ENCODE data around the gene KSR1. TPM values are rescaled to one million over a fixed set of nuclear protein-coding genes. Genes with fewer than 3 reads are reported as not detected.
A peak's percentile ranks its signal among the peaks of the same experiment; 100 is the strongest.

Gene KSR1
- total and polyA plus RNA-seq, 9 of the 15 experiments (the other 6 are each of a cell fraction or from before 2014, with no cell fraction given), result 1.4 to 51.7 (median 18.4) TPM

- TF ChIP-seq, protein P1, sequence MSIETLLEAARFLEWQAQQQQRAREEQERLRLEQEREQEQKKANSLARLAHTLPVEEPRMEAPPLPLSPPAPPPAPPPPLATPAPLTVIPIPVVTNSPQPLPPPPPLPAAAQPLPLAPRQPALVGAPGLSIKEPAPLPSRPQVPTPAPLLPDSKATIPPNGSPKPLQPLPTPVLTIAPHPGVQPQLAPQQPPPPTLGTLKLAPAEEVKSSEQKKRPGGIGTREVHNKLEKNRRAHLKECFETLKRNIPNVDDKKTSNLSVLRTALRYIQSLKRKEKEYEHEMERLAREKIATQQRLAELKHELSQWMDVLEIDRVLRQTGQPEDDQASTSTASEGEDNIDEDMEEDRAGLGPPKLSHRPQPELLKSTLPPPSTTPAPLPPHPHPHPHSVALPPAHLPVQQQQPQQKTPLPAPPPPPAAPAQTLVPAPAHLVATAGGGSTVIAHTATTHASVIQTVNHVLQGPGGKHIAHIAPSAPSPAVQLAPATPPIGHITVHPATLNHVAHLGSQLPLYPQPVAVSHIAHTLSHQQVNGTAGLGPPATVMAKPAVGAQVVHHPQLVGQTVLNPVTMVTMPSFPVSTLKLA (conservative IDR thresholded peaks at IDR 0.05), result 0 out of 4 replicates have a peak, but pooled peaks of 1 of the 2 experiments have one; percentile 14
- no peak for TF ChIP-seq TRIM24 (IDR thresholded peaks at IDR 0.05)
- peak; percentile 66; the same call in 1 of the 2 replicates for TF ChIP-seq ZNF134 (CRISPR knock-in tag; conservative IDR thresholded peaks at IDR 0.05)
- TF ChIP-seq, protein P2, sequence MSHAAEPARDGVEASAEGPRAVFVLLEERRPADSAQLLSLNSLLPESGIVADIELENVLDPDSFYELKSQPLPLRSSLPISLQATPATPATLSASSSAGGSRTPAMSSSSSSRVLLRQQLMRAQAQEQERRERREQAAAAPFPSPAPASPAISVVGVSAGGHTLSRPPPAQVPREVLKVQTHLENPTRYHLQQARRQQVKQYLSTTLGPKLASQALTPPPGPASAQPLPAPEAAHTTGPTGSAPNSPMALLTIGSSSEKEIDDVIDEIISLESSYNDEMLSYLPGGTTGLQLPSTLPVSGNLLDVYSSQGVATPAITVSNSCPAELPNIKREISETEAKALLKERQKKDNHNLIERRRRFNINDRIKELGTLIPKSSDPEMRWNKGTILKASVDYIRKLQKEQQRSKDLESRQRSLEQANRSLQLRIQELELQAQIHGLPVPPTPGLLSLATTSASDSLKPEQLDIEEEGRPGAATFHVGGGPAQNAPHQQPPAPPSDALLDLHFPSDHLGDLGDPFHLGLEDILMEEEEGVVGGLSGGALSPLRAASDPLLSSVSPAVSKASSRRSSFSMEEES (CRISPR knock-in tag; IDR thresholded peaks at IDR 0.05), result peak; percentile 73
- TF ChIP-seq KAT2B (IDR thresholded peaks at IDR 0.05; ENCODE audit: low read depth, low read length), result no peak
- TF ChIP-seq CBX1 (IDR thresholded peaks at IDR 0.05; ENCODE audit: low read depth), result no peak
- TF ChIP-seq HNRNPL (IDR thresholded peaks at IDR 0.05; ENCODE audit: low read depth, low read length), result peak; percentile 38; the same call in 1 of the 2 replicates
- no peak for TF ChIP-seq MIER1 (IDR thresholded peaks at IDR 0.05; ENCODE audit: low read depth)
- no peak for TF ChIP-seq TEAD4 (IDR thresholded peaks at IDR 0.05; ENCODE audit: low read length)
- TF ChIP-seq TEAD4 (CRISPR knock-in tag; IDR thresholded peaks at IDR 0.05; ENCODE audit: borderline replicate concordance), result no peak
- TF ChIP-seq, protein P3, sequence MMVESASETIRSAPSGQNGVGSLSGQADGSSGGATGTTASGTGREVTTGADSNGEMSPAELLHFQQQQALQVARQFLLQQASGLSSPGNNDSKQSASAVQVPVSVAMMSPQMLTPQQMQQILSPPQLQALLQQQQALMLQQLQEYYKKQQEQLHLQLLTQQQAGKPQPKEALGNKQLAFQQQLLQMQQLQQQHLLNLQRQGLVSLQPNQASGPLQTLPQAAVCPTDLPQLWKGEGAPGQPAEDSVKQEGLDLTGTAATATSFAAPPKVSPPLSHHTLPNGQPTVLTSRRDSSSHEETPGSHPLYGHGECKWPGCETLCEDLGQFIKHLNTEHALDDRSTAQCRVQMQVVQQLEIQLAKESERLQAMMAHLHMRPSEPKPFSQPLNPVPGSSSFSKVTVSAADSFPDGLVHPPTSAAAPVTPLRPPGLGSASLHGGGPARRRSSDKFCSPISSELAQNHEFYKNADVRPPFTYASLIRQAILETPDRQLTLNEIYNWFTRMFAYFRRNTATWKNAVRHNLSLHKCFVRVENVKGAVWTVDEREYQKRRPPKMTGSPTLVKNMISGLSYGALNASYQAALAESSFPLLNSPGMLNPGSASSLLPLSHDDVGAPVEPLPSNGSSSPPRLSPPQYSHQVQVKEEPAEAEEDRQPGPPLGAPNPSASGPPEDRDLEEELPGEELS (CRISPR knock-in tag; IDR thresholded peaks at IDR 0.05; ENCODE audit: borderline replicate concordance), result no peak
- peak; percentile 58 for TF ChIP-seq TBP (optimal IDR thresholded peaks at IDR 0.05; ENCODE audit: low read depth, low read length)
- no peak for TF ChIP-seq SRSF9 (IDR thresholded peaks at IDR 0.05; ENCODE audit: borderline replicate concordance, low read depth, low read length)
- no peak; a peak in 1 of 4 replicates for TF ChIP-seq ARNT (IDR thresholded peaks at IDR 0.05)
- TF ChIP-seq ZNF77 (CRISPR knock-in tag; IDR thresholded peaks at IDR 0.05), result no peak
- 0 out of 2 replicates have a peak, but pooled peaks have one; percentile 10 for TF ChIP-seq POLR2G (IDR thresholded peaks at IDR 0.05; ENCODE audit: low read depth, low read length)
- TF ChIP-seq CHD1 (IDR thresholded peaks at IDR 0.05; ENCODE audit: low read length), result no peak
- no peak for TF ChIP-seq DPF2 (IDR thresholded peaks at IDR 0.05)
- no peak for TF ChIP-seq NEUROD1 (IDR thresholded peaks at IDR 0.05; ENCODE audit: borderline replicate concordance, low read depth, low read length, partially characterized antibody)
- no peak for TF ChIP-seq MED1 (CRISPR knock-in tag; IDR thresholded peaks at IDR 0.05; ENCODE audit: borderline replicate concordance)
- TF ChIP-seq TCF3 (CRISPR knock-in tag; IDR thresholded peaks at IDR 0.05), result no peak
- TF ChIP-seq FOXM1 (IDR thresholded peaks at IDR 0.05; ENCODE audit: low read depth), result no peak
- TF ChIP-seq FOXM1 (CRISPR knock-in tag; IDR thresholded peaks at IDR 0.05; ENCODE audit: low read depth), result no peak
- 0 out of 2 replicates have a peak, but pooled peaks have one; percentile 10 for TF ChIP-seq PHTF2 (CRISPR knock-in tag; IDR thresholded peaks at IDR 0.05)
Observed at GRCh38 chr17:27575096-27575911, 119.1 kb downstream of the KSR1 start (continued).
